HG03460 (cell line): ENCODE data around the gene KRTAP3-2.
"Not testable (repeated sequence)": the region's sequence is repeated elsewhere in the genome, so short reads cannot be mapped to it uniquely, and the experiment has no call there.

Experiments used
- ATAC-seq: cut with Tn5 transposase; IDR thresholded peaks from one replicate; pipeline ENCODE4 v1.9.1; 2021; ENCODE audit not compliant: unreplicated experiment

KRTAP3-2 gene

DNA sequence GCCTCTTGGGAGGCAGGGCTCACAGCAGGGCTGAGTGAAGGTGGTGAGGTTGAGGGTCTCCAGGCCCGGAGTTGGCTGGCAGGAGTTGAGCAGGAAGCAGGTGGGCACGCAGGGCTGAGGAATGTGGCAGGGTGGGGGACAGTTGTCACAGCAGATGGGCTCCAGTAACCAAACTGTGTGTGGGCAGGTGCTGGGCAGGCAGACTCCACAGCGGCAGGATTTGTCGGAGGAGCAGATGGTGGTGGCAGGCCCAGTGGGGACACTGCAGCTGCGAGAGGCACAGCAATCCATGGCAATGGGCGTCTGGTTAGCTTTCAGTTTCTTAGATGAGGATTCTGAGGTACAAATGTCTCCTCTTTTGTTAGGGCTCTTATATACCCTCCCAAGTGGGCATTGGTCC, at the start of gene KRTAP3-2:
KRTAP3-2 (minus strand) TSS at position 344 of the 400 bp plus-strand sequence; CDS start at position 291, 53 bp downstream.
- ATAC-seq = not testable (repeated sequence)

DNA sequence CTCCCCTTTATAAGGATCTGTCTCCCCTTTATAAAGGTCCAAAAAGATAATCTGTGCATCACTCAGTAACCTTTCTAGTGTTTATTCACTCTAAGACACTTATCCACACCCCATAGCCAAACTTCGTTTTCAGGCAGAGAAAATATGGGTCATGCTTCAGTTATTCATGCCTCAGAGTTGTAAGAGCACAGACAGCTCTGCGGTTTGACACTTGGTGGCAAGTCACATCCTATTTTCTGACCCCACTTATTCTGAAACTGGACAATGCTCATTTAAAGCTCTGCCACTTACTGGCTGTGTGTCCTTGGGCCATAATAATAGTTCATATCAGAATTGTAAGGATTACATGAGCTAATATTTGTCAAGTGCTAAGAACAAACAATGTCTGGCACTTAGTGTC, 49.4 kb upstream of the KRTAP3-2 start:
- ATAC-seq = no peak

- ATAC-seq = no peak
These were observed 48.7 kb upstream of the KRTAP3-2 start for GRCh38 chr17:41048441-41048840.

DNA sequence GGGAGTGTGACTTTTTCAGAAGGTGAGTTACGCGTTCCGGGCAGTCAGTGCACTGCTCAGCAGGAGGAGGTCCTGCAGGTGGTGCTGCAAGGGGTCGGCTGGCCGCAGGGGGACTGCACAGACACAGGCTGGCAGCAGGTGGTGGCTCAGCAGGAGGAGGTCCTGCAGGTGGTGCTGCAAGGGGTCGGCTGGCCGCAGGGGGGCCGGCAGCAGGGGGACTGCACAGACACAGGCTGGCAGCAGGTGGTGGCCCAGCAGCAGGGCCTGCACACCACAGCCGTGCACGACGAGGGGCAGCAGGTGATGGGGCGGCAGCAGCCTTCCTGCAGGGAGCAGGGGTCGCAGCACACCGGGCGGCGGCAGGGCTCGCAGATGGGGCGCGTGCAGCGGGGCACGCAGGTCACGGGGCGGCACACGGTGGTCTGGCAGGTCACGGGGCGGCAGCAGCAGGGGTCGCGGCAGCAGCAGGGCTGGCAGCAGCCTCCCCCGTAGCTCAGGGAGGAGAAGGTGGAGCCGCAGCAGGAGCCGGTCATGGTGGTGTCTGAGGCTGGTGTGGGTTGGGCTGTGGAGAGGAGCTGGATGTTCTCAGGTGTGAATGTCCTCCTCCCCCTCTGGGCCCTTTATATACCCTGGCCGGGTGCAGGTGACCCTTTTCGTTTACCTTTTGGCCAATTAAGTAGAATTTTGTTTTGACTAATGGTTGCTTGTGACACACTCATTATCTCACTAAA, 47.2 kb upstream of the KRTAP3-2 start, which contains the start of gene KRTAP2-1:
KRTAP2-1 (minus strand) TSS at position 582 of the 731 bp plus-strand sequence; CDS start at position 533, 49 bp downstream.
- ATAC-seq = not testable (repeated sequence)

GRCh38 chr17:41042953-41043352, 43.2 kb upstream of the KRTAP3-2 start:
- no peak for ATAC-seq

DNA sequence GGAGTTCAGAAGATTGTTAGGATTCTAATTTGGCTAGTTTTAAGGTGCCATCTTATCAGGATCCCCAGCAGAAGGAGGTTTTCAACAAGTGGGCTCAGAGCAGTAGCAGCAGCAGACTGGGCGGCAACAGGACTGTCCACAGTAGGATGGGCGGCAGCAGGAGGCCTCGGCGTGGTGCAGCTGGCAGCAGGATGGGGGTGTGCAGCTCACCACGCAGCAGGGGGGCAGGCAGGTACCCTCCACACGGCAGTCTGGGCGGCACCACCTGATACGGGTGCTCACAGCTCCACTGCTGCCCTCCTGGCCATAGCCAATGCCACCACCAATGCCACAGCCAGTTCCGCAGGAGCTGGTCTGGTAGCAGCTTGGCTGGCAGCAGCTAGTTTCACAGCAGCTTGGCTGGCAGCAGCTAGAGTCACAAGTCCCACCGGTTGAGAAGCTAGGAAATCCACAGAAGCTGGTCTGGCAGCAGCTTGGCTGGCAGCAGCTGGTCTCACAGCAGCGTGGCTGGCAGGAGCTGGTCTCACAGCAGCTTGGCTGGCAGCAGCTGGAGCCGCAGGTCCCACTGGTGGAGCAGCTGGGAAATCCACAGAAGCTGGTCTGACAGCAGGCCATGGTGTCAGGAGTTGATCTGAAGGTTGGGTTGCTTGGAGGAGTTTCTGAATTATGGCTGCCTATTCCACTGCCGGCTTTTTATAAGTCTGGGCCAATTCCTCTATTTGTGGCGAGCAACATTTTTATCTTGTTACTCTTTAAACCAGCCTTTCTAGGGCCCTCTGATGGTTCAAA, 41.3 kb upstream of the KRTAP3-2 start, which contains the start of gene KRTAP1-1:
KRTAP1-1 (minus strand) TSS at position 668 of the 789 bp plus-strand sequence; CDS start at position 615, 53 bp downstream.
- ATAC-seq = not testable (repeated sequence)

DNA sequence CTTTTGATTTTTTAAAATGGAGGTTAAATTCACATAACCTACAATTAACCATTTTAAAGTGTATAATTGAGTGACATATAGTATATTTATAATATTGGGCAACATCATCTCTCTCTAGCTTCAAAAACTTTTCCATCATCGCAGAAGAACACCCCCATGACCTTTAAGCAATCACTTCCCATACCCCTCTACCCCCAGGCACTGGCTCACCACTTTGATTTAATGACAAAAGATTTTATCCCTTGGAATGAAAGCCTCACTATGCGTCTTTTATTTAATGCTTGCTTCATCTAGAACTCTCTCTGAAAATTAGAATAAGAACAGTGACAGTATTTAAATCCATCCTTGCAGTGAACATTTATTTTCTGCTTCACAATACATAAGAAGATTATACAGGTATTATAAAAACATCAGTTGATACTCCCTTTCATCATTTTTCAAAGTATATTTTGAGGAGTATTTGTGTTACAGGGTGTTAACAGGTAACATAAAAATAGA, 38.2 kb upstream of the KRTAP3-2 start:
- no peak for ATAC-seq

- not testable (repeated sequence) for ATAC-seq
These were observed 34.7 kb upstream of the KRTAP3-2 start, which contains the start of gene KRTAP1-3 for GRCh38 chr17:41034346-41034935. KRTAP1-3 (minus strand) TSS chr17:41034874; CDS start chr17:41034821, 53 bp downstream.

DNA sequence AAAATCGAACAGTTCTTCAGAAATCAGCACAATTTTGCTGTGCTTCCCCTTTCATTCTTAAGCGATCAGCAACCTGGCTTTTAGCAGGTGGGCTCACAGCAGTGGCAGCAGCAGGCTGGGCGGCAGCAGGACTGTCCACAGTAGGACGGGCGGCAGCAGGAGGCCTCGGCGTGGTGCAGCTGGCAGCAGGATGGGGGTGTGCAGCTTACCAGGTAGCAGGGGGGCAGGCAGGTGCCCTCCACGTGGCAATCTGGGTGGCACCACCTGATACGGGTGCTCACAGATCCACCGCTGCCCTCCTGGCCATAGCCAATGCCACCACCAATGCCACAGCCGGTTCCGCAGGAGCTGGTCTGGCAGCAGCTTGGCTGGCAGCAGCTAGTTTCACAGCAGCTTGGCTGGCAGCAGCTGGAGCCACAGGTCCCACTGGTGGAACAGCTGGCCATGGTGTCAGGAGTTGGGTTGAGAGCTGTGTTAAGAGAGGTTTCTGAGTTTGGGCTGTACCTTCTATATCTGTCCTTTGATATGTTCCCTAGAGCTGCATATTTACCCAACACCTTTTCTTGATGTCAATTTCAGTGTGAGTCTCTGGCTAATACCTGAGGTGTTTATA, 30.0 kb upstream of the KRTAP3-2 start, which contains the start of gene KRTAP1-4:
KRTAP1-4 (minus strand) TSS at position 563 of the 613 bp plus-strand sequence; CDS start at position 446, 117 bp downstream.
- no peak for ATAC-seq

- no peak for ATAC-seq
These were observed 27.2 kb upstream of the KRTAP3-2 start, which contains the start of gene KRTAP1-5 for GRCh38 chr17:41026715-41027471. KRTAP1-5 (minus strand) TSS chr17:41027208; CDS start chr17:41027155, 53 bp downstream.

- no peak for ATAC-seq
These were observed 25.0 kb upstream of the KRTAP3-2 start for GRCh38 chr17:41024697-41025096.

GRCh38 chr17:41020336-41020735, 20.6 kb upstream of the KRTAP3-2 start:
- no peak for ATAC-seq

GRCh38 chr17:41019415-41019814, 19.7 kb upstream of the KRTAP3-2 start:
- ATAC-seq = no peak

DNA sequence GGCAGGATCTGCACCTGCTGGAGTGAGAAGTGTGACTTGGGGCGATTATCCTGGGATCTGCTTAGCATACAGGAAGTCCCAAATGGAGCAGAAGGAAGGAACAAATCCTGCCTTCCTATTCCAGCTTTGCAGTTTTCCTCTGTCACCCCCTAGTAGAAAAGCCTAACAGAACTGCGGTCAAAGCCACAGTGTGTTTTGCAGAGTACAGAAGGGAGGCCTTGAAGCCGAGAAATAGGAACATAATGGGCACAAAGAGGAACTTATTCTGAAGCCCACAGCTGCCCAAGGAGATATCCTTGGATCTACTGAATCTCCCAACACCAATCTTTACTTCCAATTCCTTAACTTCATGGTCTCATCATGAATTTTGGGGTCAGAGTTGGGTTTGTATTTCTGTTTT, 18.8 kb upstream of the KRTAP3-2 start:
- ATAC-seq = no peak

- no peak for ATAC-seq
These were observed 17.0 kb upstream of the KRTAP3-2 start for GRCh38 chr17:41016578-41017215.

GRCh38 chr17:41015454-41015853, 15.7 kb upstream of the KRTAP3-2 start:
- ATAC-seq = no peak

GRCh38 chr17:41013606-41014005, 13.9 kb upstream of the KRTAP3-2 start:
- no peak for ATAC-seq

DNA sequence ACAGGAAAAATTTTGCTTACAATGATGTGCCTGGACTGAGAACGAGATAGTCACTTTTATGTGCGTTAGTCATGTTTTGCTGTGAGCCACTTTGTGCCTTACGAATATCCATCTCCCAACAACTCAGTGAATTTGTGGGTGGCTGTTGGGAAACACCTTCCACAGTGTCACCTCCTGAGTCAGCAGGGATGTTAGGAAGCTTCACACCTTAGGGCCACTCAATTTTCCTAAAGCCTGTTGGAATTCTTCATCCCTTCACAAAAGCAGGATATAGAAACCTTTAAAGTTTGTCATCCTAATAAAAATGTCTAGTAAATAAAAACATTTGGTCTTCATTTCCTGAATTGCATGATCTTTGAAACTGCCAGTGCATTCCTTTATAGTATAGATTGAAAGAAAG, 13.5 kb upstream of the KRTAP3-2 start:
- no peak for ATAC-seq
